Thyroid gland (tissue), 4 donors: ENCODE measurements around the gene KCNQ1. TPM values are rescaled to one million over a fixed set of nuclear protein-coding genes. Genes with fewer than 3 reads are reported as not detected.

ENCODE experiments used
- DNase-seq, 2 donors: peaks; one replicate each; pipeline ENCODE4 v3.0.0-alpha.2; 2019
- H3K27ac ChIP-seq, 3 donors: fragments of 200-600 bp; sonication (generic); 1 replicate in 2 of 3; 2 replicates in 1 of 3; pipeline ENCODE4 v1.5.1; 2016 to 2019; ENCODE audit warnings: mild to moderate bottlenecking in 1 of 3, moderate library complexity in 1 of 3
- H3K27me3 ChIP-seq: fragments of 200-600 bp; sonication (generic); one replicate; pipeline ENCODE4 v1.5.1; 2019
- H3K36me3 ChIP-seq, 2 donors: fragments of 200-600 bp; sonication (generic); one replicate each; pipeline ENCODE4 v1.5.1; 2016 to 2019
- H3K4me1 ChIP-seq, 2 donors: fragments of 200-600 bp; sonication (generic); one replicate each; pipeline ENCODE4 v1.5.1; 2017 to 2019
- H3K4me3 ChIP-seq, 3 donors: fragments of 200-600 bp; sonication (generic); replicated peaks in 1 of 3; 1 replicate in 2 of 3; 2 replicates in 1 of 3; pipeline ENCODE4 v1.5.1; 2016; ENCODE audit warnings: mild to moderate bottlenecking in 1 of 3
- H3K9me3 ChIP-seq: fragments of 200-600 bp; sonication (generic); one replicate; pipeline ENCODE4 v1.5.1; 2017
- CTCF ChIP-seq, 6 experiments: fragments of 200-600 bp in 3 of 6; fragments of 450-650 bp in 3 of 6; sonication (generic) in 3 of 6; IDR thresholded peaks; one replicate each; pipeline ENCODE4 v1.5.1; 2016 to 2019; ENCODE audit warnings: antibody characterized with exemption in 6 of 6, mild to moderate bottlenecking in 2 of 6, inconsistent platforms in 1 of 6, moderate library complexity in 1 of 6
- POLR2A ChIP-seq, 2 donors: fragments of 450-650 bp; IDR thresholded peaks; one replicate each; pipeline ENCODE4 v1.6.1; 2017; ENCODE audit warnings: antibody characterized with exemption in 2 of 2, mild to moderate bottlenecking in 2 of 2, moderate library complexity in 1 of 2
- WGBS, 2 donors: methylation state at CpG; one replicate each; pipeline ENCODE4 v1.1.5; 2017; 5-methylcytosine and 5-hydroxymethylcytosine counted together
- intact Hi-C: fragments of 100-400 bp; cut with DNase I; formaldehyde crosslinking; loops from one replicate; pipeline ENCODE4 v1.15.1; 2023
- total RNA-seq, 4 donors: library from RNA; depleted of rRNA; stranded (reverse); fragments of >200 nt; gene quantifications; one replicate each; pipeline ENCODE4 v1.2.3, GENCODE V29; 2016

Gene KCNQ1
- total RNA-seq, 4 donors from 2014 or later = 51.3 to 103 (median 97.8) TPM

- H3K36me3 ChIP-seq = no peaks in the 10 kb centered on the region
- DNase-seq = no peak
- intact Hi-C loops = no loop called here
- no peaks in the 10 kb centered on the region for H3K27me3 ChIP-seq
- TF ChIP-seq POLR2A (IDR thresholded peaks at IDR 0.05) = no peak
- no peak for TF ChIP-seq CTCF (IDR thresholded peaks at IDR 0.05)
- H3K4me3 ChIP-seq = no peak overlapping the region
- H3K27ac ChIP-seq = peak overlapping the region; percentile 17 to 63 (median 17)
- peaks cover 17 to 18% of the 10 kb centered on the region in 2 donors for H3K4me1 ChIP-seq
- 77 to 78% methylated on average over 9 of the region's 9 CpGs for WGBS, 2 donors
- H3K9me3 ChIP-seq = no peaks in the 10 kb centered on the region
Observed at GRCh38 chr11:2750101-2750681, 305.4 kb downstream of the KCNQ1 start.

- Histone ChIP-seq H3K4me3 (no peak overlapping the region), H3K27ac (peak overlapping the region in 2 of 3 donors; percentile 17 to 63), H3K9me3 (no peaks in the 10 kb centered on the region), H3K36me3 (no peaks in the 10 kb centered on the region), H3K4me1 (peaks cover 17 to 18% of the 10 kb centered on the region in 2 donors), H3K27me3 (no peaks in the 10 kb centered on the region)
- DNase-seq = peak; percentile 77 to 86
- intact Hi-C loops = no loop called here
- no peak for TF ChIP-seq CTCF (IDR thresholded peaks at IDR 0.05)
- no peak for TF ChIP-seq POLR2A (IDR thresholded peaks at IDR 0.05)
- WGBS, 2 donors = 64 to 68% methylated on average over 20 to 24 of the region's 24 CpGs
Observed at GRCh38 chr11:2750682-2751522, 306.1 kb downstream of the KCNQ1 start.

- H3K4me1 ChIP-seq = peaks cover 17 to 18% of the 10 kb centered on the region in 2 donors
- no peak overlapping the region for H3K4me3 ChIP-seq
- intact Hi-C loops = no loop called here
- no peak for DNase-seq
- H3K27me3 ChIP-seq = no peaks in the 10 kb centered on the region
- no peaks in the 10 kb centered on the region for H3K36me3 ChIP-seq
- no peak for TF ChIP-seq CTCF (IDR thresholded peaks at IDR 0.05)
- no peak for TF ChIP-seq POLR2A (IDR thresholded peaks at IDR 0.05)
- WGBS, 2 donors = 97 to 98% methylated on average over 13 to 24 of the region's 24 CpGs
- no peak overlapping the region for H3K27ac ChIP-seq
- H3K9me3 ChIP-seq = no peaks in the 10 kb centered on the region
Observed at GRCh38 chr11:2751523-2752203, 306.9 kb downstream of the KCNQ1 start.

- no peaks in the 10 kb centered on the region for H3K9me3 ChIP-seq
- intact Hi-C loops = no loop called here
- peaks cover 17 to 18% of the 10 kb centered on the region in 2 donors for H3K4me1 ChIP-seq
- H3K27ac ChIP-seq = no peak overlapping the region
- TF ChIP-seq CTCF (IDR thresholded peaks at IDR 0.05) (no peak), POLR2A (IDR thresholded peaks at IDR 0.05) (no peak)
- no peak overlapping the region for H3K4me3 ChIP-seq
- 95 to 96% methylated on average over 10 to 12 of the region's 12 CpGs for WGBS, 2 donors
- peak; percentile 35 to 38 for DNase-seq
- no peaks in the 10 kb centered on the region for H3K27me3 ChIP-seq
- H3K36me3 ChIP-seq = no peaks in the 10 kb centered on the region
Observed at GRCh38 chr11:2752204-2752770, 307.5 kb downstream of the KCNQ1 start.
